Left renal pelvis (tissue), 4 donors: ENCODE measurements around the gene GMCL2. TPM values are rescaled to one million over a fixed set of nuclear protein-coding genes. Genes with fewer than 3 reads are reported as not detected.
"Not testable (repeated sequence)": the region's sequence is repeated elsewhere in the genome, so short reads cannot be mapped to it uniquely, and the experiment has no call there.

ENCODE experiments used
- DNase-seq, 4 donors: peaks; one replicate each; pipeline ENCODE4 v3.0.0-alpha.2; 2013; ENCODE audit warnings: low read depth in 4 of 4, low spot score in 3 of 4
- polyA plus RNA-seq, 4 donors: library from polyadenylated mRNA; unstranded; fragments of 120-200 nt; gene quantifications; one replicate each; pipeline ENCODE4 v1.2.1, GENCODE V29; 2013; ENCODE audit not compliant: insufficient read length in 4 of 4

GMCL2 gene
- under 1 TPM in 1 of 4 donors, not detected in 3; 0.08 TPM for polyA plus RNA-seq

- DNase-seq = no peak
Observed at GRCh38 chr5:178187014-178187413, at the start of gene GMCL2. GMCL2 (minus strand) TSS chr5:178187371; CDS start chr5:178187299, 72 bp downstream.

GRCh38 chr5:178236679-178237078 lies 49.5 kb upstream of the GMCL2 start:
- DNase-seq = no peak

GRCh38 chr5:178236126-178236525 lies 49.0 kb upstream of the GMCL2 start:
- DNase-seq = no peak

GRCh38 chr5:178235588-178235974 lies 48.4 kb upstream of the GMCL2 start:
- no peak for DNase-seq

- peak in 3 of 4 donors; percentile 49 to 63 (median 55) for DNase-seq
Observed at GRCh38 chr5:178234750-178235587, 47.8 kb upstream of the GMCL2 start.

- no peak for DNase-seq
Observed at GRCh38 chr5:178234121-178234749, 47.1 kb upstream of the GMCL2 start.

GRCh38 chr5:178232920-178233429 lies 45.8 kb upstream of the GMCL2 start:
- DNase-seq = no peak

GRCh38 chr5:178232124-178232919 lies 45.2 kb upstream of the GMCL2 start, which contains the start of gene PHYKPL:
PHYKPL (minus strand) TSS chr5:178232802; CDS start chr5:178232550, 252 bp downstream.
- DNase-seq = peak in 3 of 4 donors; percentile 33 to 47 (median 39)

GRCh38 chr5:178231539-178232123 lies 44.5 kb upstream of the GMCL2 start:
- no peak for DNase-seq

GRCh38 chr5:178230879-178231538 lies 43.8 kb upstream of the GMCL2 start:
- no peak for DNase-seq

- no peak for DNase-seq
Observed at GRCh38 chr5:178229861-178230260, 42.7 kb upstream of the GMCL2 start.

GRCh38 chr5:178229111-178229510 lies 41.9 kb upstream of the GMCL2 start:
- DNase-seq = not testable (repeated sequence)

GRCh38 chr5:178228609-178229008 lies 41.4 kb upstream of the GMCL2 start:
- DNase-seq = no peak

GRCh38 chr5:178227929-178228328 lies 40.8 kb upstream of the GMCL2 start:
- DNase-seq = no peak

- no peak for DNase-seq
Observed at GRCh38 chr5:178227138-178227659, 40.0 kb upstream of the GMCL2 start.

GRCh38 chr5:178225174-178225573 lies 38.0 kb upstream of the GMCL2 start:
- DNase-seq = no peak

GRCh38 chr5:178224403-178224802 lies 37.2 kb upstream of the GMCL2 start:
- no peak for DNase-seq

GRCh38 chr5:178223828-178224335 lies 36.7 kb upstream of the GMCL2 start:
- DNase-seq = no peak

- no peak for DNase-seq
Observed at GRCh38 chr5:178223196-178223773, 36.1 kb upstream of the GMCL2 start.
